AG04450 (cell line): ENCODE data around the gene ARHGAP45. TPM values are rescaled to one million over a fixed set of nuclear protein-coding genes. Genes with fewer than 3 reads are reported as not detected.

Experiments used
- CTCF ChIA-PET: fragments of 300-600, 350-600 bp; formaldehyde crosslinking; extraction: SDS; loops from one replicate; lab custom pipeline; 2022; ENCODE audit warnings: antibody characterized with exemption, inconsistent platforms; lab: Charles Lee
- POLR2A ChIA-PET: fragments of 350-600 bp; formaldehyde crosslinking; extraction: SDS; loops from one replicate; lab custom pipeline; 2021; ENCODE audit warnings: antibody characterized with exemption, inconsistent platforms; lab: Yijun Ruan, JAX
- DNase-seq: peaks from one replicate; pipeline ENCODE4 v3.0.0-alpha.2; 2011; ENCODE audit warnings: low read depth, low spot score
- H3K27ac ChIP-seq: one replicate; pipeline ENCODE4 v1.5.1; 2012; ENCODE audit warnings: low read depth, low read length, control low read depth
- H3K27me3 ChIP-seq: one replicate; pipeline ENCODE4 v1.6.0; 2012; ENCODE audit warnings: low read length; ENCODE audit not compliant: control insufficient read depth, insufficient read depth
- H3K4me3 ChIP-seq: 2 replicates; pipeline ENCODE4 v1.5.1; 2011; ENCODE audit warnings: mild to moderate bottlenecking, low read depth, low read length, control low read depth
- H3K9me3 ChIP-seq: 2 replicates; pipeline ENCODE4 v1.5.1; 2012; ENCODE audit warnings: low read length; ENCODE audit not compliant: control insufficient read depth, insufficient read depth
- CTCF ChIP-seq: IDR thresholded peaks from 2 replicates; pipeline ENCODE4 v1.5.1; 2011; ENCODE audit warnings: low read depth, low read length, control low read depth, inconsistent platforms
- polyA plus RNA-seq: library from polyadenylated mRNA; depleted of rRNA; stranded (reverse); fragments of >200 nt; gene quantifications from 2 replicates; pipeline ENCODE4 v1.2.3, GENCODE V29; 2011

ARHGAP45 gene
- polyA plus RNA-seq, 1 experiment: 0.36 TPM

- peaks cover 13% of the 10 kb centered on the region; the same call in 1 of the 2 replicates for H3K9me3 ChIP-seq
- H3K27me3 ChIP-seq: no peaks in the 10 kb centered on the region
- H3K4me3 ChIP-seq: no peak overlapping the region
- DNase-seq: no peak
- CTCF ChIA-PET: interaction anchor here (1.3 kb wide), 1 partner anchor 124 kb away, joined by 3 read pairs; no protein-coding TSS in a partner anchor
- H3K27ac ChIP-seq: no peak overlapping the region
- no peak for TF ChIP-seq CTCF
- POLR2A ChIA-PET: no interaction called here
Observed at GRCh38 chr19:1119475-1120217, 52.7 kb downstream of the ARHGAP45 start.

- Histone ChIP-seq H3K27ac (no peak overlapping the region), H3K27me3 (no peaks in the 10 kb centered on the region), H3K4me3 (no peak overlapping the region), H3K9me3 (peaks cover 12% of the 10 kb centered on the region; the same call in 1 of the 2 replicates)
- DNase-seq: no peak
- CTCF ChIA-PET: no interaction called here
- POLR2A ChIA-PET: interaction anchor here (1.0 kb wide), 1 partner anchor 9 kb away, joined by 3 read pairs; no protein-coding TSS in a partner anchor
- no peak for TF ChIP-seq CTCF
Observed at GRCh38 chr19:1121395-1121794, 54.4 kb downstream of the ARHGAP45 start.

GRCh38 chr19:1122021-1122971 is 55.3 kb downstream of the ARHGAP45 start:
- Histone ChIP-seq H3K4me3 (no peak overlapping the region), H3K27ac (no peak overlapping the region), H3K9me3 (peaks cover 10% of the 10 kb centered on the region; the same call in 1 of the 2 replicates), H3K27me3 (no peaks in the 10 kb centered on the region)
- POLR2A ChIA-PET: interaction anchor here (1.0 to 1.6 kb wide), 3 partner anchors 9 to 147 kb away, joined by 3 to 4 read pairs (median 3); partner anchors contain the start of gene CIRBP
- CTCF ChIA-PET: interaction anchor here (2.4 kb wide), 1 partner anchor 9 kb away, joined by 6 read pairs; no protein-coding TSS in a partner anchor
- TF ChIP-seq CTCF: no peak
- no peak for DNase-seq

- no peak overlapping the region for H3K4me3 ChIP-seq
- no peak overlapping the region for H3K27ac ChIP-seq
- ChIA-PET POLR2A (interaction anchor here (0.6 to 1.6 kb wide), 3 partner anchors 10 to 146 kb away, joined by 3 to 4 read pairs (median 3); partner anchors contain the start of gene CIRBP), CTCF (interaction anchor here (2.4 kb wide), 1 partner anchor 10 kb away, joined by 6 read pairs; no protein-coding TSS in a partner anchor)
- no peak for TF ChIP-seq CTCF
- no peak for DNase-seq
- peaks cover 10% of the 10 kb centered on the region; the same call in 1 of the 2 replicates for H3K9me3 ChIP-seq
- no peaks in the 10 kb centered on the region for H3K27me3 ChIP-seq
Observed at GRCh38 chr19:1122972-1123363, 56.0 kb downstream of the ARHGAP45 start.
